Breast epithelium (tissue), 3 donors: ENCODE measurements around the gene STK4.

Experiments
- POLR2AphosphoS5 ChIP-seq, 3 donors: sonication (generic); formaldehyde crosslinking; IDR thresholded peaks; one replicate each; pipeline ENCODE4 v1.6.1; 2017; ENCODE audit warnings: antibody characterized with exemption in 3 of 3
- TF ChIP-seq, protein P1 (sequence below), 3 donors: fragments of 450-650 bp; IDR thresholded peaks; one replicate each; pipeline ENCODE4 v1.5.1; 2016 to 2017; ENCODE audit warnings: antibody characterized with exemption in 3 of 3, mild to moderate bottlenecking in 3 of 3, moderate library complexity in 3 of 3

DNA sequence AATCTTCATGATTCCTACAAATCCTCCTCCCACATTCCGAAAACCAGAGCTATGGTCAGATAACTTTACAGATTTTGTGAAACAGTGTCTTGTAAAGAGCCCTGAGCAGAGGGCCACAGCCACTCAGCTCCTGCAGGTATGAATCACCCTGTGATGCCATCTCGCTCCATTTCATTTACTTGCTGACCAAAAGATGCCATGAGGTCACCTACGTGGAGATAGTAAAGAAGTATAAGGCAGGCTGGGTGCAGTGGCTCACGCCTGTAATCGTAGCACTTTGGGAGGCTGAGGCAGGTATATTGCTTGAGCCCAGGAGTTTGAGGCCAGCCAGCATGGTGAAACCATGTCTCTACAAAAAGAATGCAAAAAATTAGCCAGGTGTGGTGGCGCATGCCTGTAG, 30.9 kb downstream of the STK4 start:
- TF ChIP-seq, protein P1, sequence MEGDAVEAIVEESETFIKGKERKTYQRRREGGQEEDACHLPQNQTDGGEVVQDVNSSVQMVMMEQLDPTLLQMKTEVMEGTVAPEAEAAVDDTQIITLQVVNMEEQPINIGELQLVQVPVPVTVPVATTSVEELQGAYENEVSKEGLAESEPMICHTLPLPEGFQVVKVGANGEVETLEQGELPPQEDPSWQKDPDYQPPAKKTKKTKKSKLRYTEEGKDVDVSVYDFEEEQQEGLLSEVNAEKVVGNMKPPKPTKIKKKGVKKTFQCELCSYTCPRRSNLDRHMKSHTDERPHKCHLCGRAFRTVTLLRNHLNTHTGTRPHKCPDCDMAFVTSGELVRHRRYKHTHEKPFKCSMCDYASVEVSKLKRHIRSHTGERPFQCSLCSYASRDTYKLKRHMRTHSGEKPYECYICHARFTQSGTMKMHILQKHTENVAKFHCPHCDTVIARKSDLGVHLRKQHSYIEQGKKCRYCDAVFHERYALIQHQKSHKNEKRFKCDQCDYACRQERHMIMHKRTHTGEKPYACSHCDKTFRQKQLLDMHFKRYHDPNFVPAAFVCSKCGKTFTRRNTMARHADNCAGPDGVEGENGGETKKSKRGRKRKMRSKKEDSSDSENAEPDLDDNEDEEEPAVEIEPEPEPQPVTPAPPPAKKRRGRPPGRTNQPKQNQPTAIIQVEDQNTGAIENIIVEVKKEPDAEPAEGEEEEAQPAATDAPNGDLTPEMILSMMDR (IDR thresholded peaks at IDR 0.05), result no peak
- TF ChIP-seq POLR2AphosphoS5 (IDR thresholded peaks at IDR 0.05), result no peak
